A204.1 (cell line): ENCODE results near the gene LAGE3.
"Not testable (repeated sequence)": the region's sequence is repeated elsewhere in the genome, so short reads cannot be mapped to it uniquely, and the experiment has no call there.

Experiments
- FAIRE-seq: peaks from 2 replicates; lab custom pipeline; 2012; peaks lifted over from hg19 to GRCh38; lab: Jason Lieb, UNC

Gene LAGE3

DNA sequence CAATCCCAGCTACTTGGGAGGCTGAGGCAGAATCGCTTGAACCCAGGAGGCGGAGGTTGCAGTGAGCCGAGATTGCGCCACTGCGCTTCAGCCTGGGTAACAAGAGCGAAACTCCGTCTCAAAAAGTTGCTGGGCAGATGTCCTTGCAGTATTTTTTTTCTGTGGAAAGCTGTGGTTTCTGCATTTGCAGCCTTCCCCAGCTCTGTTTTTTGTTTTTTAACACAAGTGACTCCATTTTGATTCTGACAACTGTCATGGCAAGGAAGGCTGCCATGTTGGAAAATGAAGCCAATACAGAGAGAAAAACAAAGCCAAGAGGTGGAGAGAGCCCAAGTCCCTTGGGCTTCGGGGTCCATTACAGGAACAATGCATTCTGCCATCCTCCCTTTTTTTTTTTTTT lies 23.0 kb upstream of the LAGE3 start:
- FAIRE-seq: no peak

DNA sequence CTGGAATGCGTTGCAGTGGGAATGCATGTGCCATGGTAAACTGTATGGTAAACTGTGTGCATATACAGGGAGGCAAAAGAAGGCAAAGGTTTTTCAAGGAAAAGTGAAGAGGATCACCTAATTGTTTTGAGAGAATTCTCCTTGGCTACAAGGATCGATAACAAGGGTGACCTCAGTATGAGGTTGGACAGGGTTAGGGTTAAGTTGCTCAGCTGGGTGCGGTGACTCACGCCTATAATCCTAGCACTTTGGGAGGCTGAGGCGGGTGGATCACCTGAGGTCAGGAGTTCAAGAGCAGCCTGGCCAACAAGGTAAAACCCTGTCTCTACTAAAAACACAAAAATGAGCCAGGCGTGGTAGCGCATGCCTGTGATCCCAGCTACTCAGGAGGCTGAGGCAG lies 22.3 kb upstream of the LAGE3 start:
- FAIRE-seq: not testable (repeated sequence)

DNA sequence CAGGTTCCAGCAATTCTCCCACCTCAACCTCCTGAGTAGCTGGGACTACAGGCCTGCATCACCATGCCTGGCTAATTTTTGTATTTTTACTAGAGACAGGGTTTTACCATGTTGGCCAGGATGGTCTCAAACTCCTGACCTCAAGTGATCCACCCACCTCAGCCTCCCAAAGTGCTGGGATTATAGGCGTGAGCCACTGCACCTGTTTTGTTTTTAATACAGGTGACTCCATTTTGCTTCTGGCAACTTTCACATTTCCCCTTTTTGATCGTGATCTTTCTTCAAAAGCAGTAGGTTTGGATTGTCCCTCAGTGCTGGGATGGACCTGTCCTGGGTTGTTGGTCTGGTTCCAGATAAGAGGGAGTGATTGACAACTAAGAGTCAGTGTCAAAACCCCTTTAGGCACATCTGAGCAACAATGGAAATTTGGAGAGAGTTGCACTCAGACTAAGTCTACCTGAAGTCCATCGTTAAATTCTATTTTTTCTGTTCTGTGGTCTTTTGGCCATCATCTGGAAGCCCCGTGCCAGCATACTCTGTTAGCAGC lies 17.6 kb upstream of the LAGE3 start:
- not testable (repeated sequence) for FAIRE-seq

GRCh38 chrX:154495472-154495922 lies 16.4 kb upstream of the LAGE3 start:
- no peak for FAIRE-seq

DNA sequence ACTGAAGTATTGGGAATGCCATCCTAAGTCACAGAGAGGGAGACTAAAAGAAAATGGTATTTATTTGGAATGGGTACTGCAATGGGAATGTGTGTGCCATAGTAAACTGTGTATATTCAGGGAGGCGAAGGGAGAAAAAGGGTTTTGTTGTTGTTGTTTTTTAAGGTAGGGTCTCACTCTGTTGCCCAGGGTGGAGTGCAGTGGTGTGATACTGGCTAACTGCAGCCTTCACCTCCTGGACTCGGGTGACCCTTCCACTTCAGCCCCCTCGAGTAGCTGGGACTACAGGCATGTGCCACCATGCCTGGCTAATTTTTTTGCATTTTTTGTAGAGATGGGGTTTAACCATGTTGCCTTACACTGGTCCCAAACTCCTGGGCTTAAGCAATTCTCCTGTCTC lies 15.6 kb upstream of the LAGE3 start:
- no peak for FAIRE-seq

GRCh38 chrX:154490414-154491083 lies 11.5 kb upstream of the LAGE3 start, which contains the start of gene SLC10A3:
Gene SLC10A3, minus strand, starts transcription at chrX:154490629. Its CDS starts 1,689 bp downstream, at chrX:154488940.
- FAIRE-seq: no peak

GRCh38 chrX:154490021-154490413 lies 10.9 kb upstream of the LAGE3 start:
- no peak for FAIRE-seq

- no peak for FAIRE-seq
Observed at GRCh38 chrX:154489182-154489581, 10.1 kb upstream of the LAGE3 start.

GRCh38 chrX:154488336-154489075 lies 9.4 kb upstream of the LAGE3 start:
- no peak for FAIRE-seq

GRCh38 chrX:154487518-154488290 lies 8.6 kb upstream of the LAGE3 start:
- FAIRE-seq: no peak

- FAIRE-seq: no peak
Observed at GRCh38 chrX:154486396-154487207, 7.5 kb upstream of the LAGE3 start, which contains the start of gene UBL4A. Gene UBL4A, minus strand, starts transcription at chrX:154486615. Its CDS starts 31 bp downstream, at chrX:154486584.

GRCh38 chrX:154486052-154486395 lies 6.9 kb upstream of the LAGE3 start:
- no peak for FAIRE-seq

DNA sequence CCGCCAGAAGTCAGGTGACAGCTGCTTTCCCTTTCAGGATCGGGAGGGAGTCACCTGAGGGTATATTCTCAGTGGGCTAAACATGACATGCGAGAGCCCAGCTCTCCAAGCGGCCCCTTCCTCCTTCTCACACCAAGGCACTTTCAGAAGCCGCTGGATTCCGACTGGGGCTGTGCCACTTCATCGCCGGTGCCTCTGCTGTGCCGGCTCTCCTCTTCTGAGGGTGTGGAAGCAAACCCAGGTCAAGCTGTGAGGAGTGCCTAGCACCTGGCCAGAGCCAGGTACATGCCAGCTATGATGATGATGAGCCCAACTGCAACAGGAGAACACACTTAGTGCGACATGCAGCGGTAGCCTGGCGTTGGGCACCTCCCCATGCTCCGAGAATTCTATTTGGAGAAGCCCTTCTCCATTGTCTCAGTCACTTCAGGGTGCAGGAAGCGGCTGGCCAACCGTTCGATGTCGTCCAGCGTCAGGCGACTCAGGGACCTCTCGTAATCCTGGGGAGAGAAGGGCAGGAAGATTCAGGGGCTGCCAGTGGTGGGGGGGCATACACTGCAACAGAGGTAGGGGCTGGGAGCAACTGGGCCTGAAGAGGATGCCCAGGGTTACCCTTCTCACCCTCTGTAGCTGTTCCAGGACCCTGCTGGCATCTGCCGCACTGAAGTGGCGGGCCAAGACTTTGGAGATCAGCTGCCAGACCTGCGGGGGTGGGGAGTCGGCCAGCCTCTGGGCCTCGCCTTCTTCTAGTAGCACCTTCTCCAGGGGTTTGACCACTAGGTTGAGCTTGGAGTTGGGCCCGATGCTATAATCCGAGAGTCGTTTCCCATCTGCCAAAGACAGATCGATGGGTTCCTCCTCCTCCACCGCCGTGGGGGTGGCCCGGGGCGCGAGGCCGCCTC lies 6.3 kb upstream of the LAGE3 start:
- no peak for FAIRE-seq

DNA sequence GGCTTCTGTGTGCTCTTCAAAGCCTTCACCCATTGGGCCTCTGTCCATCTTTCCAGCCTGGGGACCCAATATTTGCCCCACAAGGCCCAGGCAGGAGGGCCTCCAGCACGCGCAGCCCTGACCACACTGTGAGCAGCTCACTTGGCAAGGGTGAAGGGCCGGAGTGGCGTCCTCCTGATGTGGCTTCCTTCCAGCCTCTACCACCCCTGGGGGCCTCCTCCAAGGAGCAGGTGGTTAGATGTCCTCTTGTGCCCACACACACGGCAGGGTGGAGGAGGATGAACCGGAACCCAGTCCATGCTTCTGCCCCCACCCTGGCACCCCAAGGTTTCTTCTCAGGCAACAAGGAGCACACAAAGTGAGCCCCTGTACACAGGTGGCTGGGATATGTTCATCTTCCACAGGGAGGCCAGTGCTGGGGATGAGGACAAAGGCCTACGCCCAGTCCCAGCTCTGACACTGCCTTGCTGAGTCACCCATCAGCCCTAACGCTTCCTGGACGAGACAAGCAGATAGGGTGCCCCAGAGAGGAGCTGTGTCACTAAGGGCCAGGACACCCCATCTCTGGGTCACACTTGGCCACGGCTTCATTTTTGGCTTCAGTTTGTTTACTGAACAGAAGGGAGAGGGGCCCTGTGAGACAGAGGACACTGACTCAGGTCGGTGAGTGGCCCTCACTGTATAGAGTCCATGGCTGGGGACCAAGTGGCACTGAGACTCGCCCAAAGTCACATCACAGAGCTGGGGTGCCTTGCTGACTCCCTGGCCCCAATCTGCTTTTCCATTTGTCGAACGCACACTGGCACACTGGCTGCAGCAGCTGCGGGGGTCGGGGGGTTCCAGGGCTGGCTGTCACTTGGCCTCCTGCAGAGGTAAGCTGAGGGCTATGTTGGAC lies 5.4 kb upstream of the LAGE3 start:
- no peak for FAIRE-seq

- FAIRE-seq: no peak
Observed at GRCh38 chrX:154483325-154483724, 4.2 kb upstream of the LAGE3 start.

DNA sequence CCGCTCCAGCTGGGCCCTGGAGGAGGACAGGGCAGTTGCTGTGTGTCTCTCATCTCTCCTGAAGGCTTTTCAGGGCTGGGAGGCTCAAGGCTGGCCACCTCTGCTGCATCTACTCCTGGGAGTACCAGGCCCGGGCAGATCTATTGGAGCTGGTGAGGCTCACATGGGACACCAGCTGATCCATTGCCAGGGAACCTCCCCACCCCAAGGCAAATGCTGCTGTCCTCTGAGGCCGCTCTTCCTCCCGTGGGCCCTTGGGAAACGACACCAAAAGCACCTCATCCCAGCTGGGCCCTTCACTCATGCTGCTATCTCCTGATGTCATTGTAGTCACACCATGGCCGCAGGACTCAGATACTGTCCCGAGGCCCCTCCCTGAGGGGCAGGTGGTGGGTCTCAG lies 3.7 kb upstream of the LAGE3 start:
- no peak for FAIRE-seq

- no peak for FAIRE-seq
Observed at GRCh38 chrX:154481911-154482601, 3.0 kb upstream of the LAGE3 start.

- FAIRE-seq: no peak
Observed at GRCh38 chrX:154481195-154481594, 2.1 kb upstream of the LAGE3 start.

- FAIRE-seq: no peak
Observed at GRCh38 chrX:154477891-154478477, 1.1 kb downstream of the LAGE3 start.
